IMR-90 (cell line): ENCODE measurements around the gene MAGEA1. TPM values are rescaled to one million over a fixed set of nuclear protein-coding genes. Genes with fewer than 3 reads are reported as not detected.

Experiments used
- ATAC-seq: fragments of 200-7000 bp; cut with Tn5 transposase; 2 replicates; pipeline ENCODE4 v1.9.1; 2020; ENCODE audit warnings: low read depth, mild to moderate bottlenecking, moderate library complexity
- BruUV-seq: library from RNA; stranded (reverse); fragments of 400-500 nt; replicated peaks from 2 replicates; lab custom pipeline; 2021; lab: Mats Ljungman, UMichigan
- CTCF ChIA-PET: fragments of 300-600 bp; formaldehyde crosslinking; extraction: SDS; loops from one replicate; lab custom pipeline; 2021; ENCODE audit warnings: antibody characterized with exemption; lab: Yijun Ruan, JAX
- POLR2A ChIA-PET: fragments of 300-600 bp; sonication (Branson Sonifier 250); formaldehyde crosslinking; loops from one replicate; lab custom pipeline; 2022; ENCODE audit warnings: antibody characterized with exemption; ENCODE audit not compliant: unreplicated experiment; lab: Charles Lee
- DNase-seq: peaks from one replicate; pipeline ENCODE4 v3.0.0; 2013
- H2AFZ ChIP-seq: replicated peaks from 2 replicates; pipeline ENCODE3; 2013; ENCODE audit warnings: low read length, mild to moderate bottlenecking; ENCODE audit not compliant: poor library complexity
- H2AK5ac ChIP-seq: 2 replicates; pipeline ENCODE4 v1.6.1; 2013; ENCODE audit warnings: low read depth, low read length, inconsistent platforms
- H2AK9ac ChIP-seq: replicated peaks from 2 replicates; pipeline ENCODE3; 2013; ENCODE audit warnings: mild to moderate bottlenecking, low read depth, low read length, moderate library complexity; ENCODE audit not compliant: poor library complexity
- H2BK120ac ChIP-seq: 2 replicates; pipeline ENCODE4 v1.6.1; 2013; ENCODE audit warnings: low read depth, low read length, inconsistent platforms
- H2BK15ac ChIP-seq: 3 replicates; pipeline ENCODE4 v1.6.1; 2013; ENCODE audit warnings: low read depth, low read length, inconsistent platforms
- H2BK20ac ChIP-seq: 2 replicates; pipeline ENCODE4 v1.6.1; 2013; ENCODE audit warnings: low read depth, mild to moderate bottlenecking, inconsistent platforms, low read length, moderate library complexity
- H2BK5ac ChIP-seq: 2 replicates; pipeline ENCODE4 v1.6.1; 2013; ENCODE audit warnings: mild to moderate bottlenecking, low read depth, low read length, inconsistent platforms; ENCODE audit not compliant: poor library complexity, severe bottlenecking
- H3K14ac ChIP-seq: replicated peaks from 2 replicates; pipeline ENCODE4 v1.6.1; 2013; ENCODE audit warnings: low read depth, low read length, inconsistent platforms
- H3K18ac ChIP-seq: 2 replicates; pipeline ENCODE4 v1.6.1; 2013; ENCODE audit warnings: low read depth, low read length, control low read depth
- H3K23ac ChIP-seq: 2 replicates; pipeline ENCODE4 v1.6.1; 2013; ENCODE audit warnings: low read depth, low read length, inconsistent platforms
- H3K27ac ChIP-seq: 2 replicates; pipeline ENCODE4 v1.5.1; 2013; ENCODE audit warnings: mild to moderate bottlenecking, control low read depth, low read length; ENCODE audit not compliant: insufficient read depth
- H3K27me3 ChIP-seq: 2 replicates; pipeline ENCODE4 v1.6.1; 2013; ENCODE audit warnings: low read length; ENCODE audit not compliant: control insufficient read depth, insufficient read depth
- H3K36me3 ChIP-seq: 2 replicates; pipeline ENCODE4 v1.6.1; 2013; ENCODE audit warnings: low read length, mixed read lengths; ENCODE audit not compliant: control insufficient read depth, insufficient read depth
- H3K4ac ChIP-seq: 2 replicates; pipeline ENCODE4 v1.6.1; 2013; ENCODE audit warnings: low read depth, low read length, inconsistent platforms
- H3K4me1 ChIP-seq: 2 replicates; pipeline ENCODE4 v1.6.1; 2013; ENCODE audit warnings: low read length, mixed read lengths; ENCODE audit not compliant: control insufficient read depth, insufficient read depth
- H3K4me2 ChIP-seq: 2 replicates; pipeline ENCODE4 v1.6.1; 2013; ENCODE audit warnings: low read depth, mild to moderate bottlenecking, control low read depth, low read length, moderate library complexity
- H3K4me3 ChIP-seq: 2 replicates; pipeline ENCODE4 v1.5.1; 2013; ENCODE audit warnings: low read depth, mild to moderate bottlenecking, control low read depth, low read length, moderate library complexity; ENCODE audit not compliant: insufficient read depth
- H3K56ac ChIP-seq: 2 replicates; pipeline ENCODE4 v1.6.1; 2013; ENCODE audit warnings: low read length, inconsistent platforms; ENCODE audit not compliant: insufficient read depth; ENCODE audit errors: extremely low read depth
- H3K79me1 ChIP-seq, 2 experiments: 2 replicates each; pipeline ENCODE4 v1.6.1; 2013; ENCODE audit warnings: low read length in 2 of 2, inconsistent platforms in 1 of 2, low read depth in 1 of 2
- H3K9ac ChIP-seq: 2 replicates; pipeline ENCODE4 v1.6.1; 2013; ENCODE audit warnings: low read depth, low read length, control low read depth
- H3K9me1 ChIP-seq: 2 replicates; pipeline ENCODE4 v1.6.1; 2013; ENCODE audit warnings: low read length, inconsistent platforms; ENCODE audit not compliant: insufficient read depth
- H3K9me3 ChIP-seq: 2 replicates; pipeline ENCODE4 v1.6.1; 2013; ENCODE audit warnings: low read length; ENCODE audit not compliant: control insufficient read depth, insufficient read depth
- H4K20me1 ChIP-seq: 2 replicates; pipeline ENCODE4 v1.6.1; 2013; ENCODE audit warnings: low read length, inconsistent platforms; ENCODE audit not compliant: insufficient read depth
- H4K5ac ChIP-seq: 2 replicates; pipeline ENCODE4 v1.6.1; 2013; ENCODE audit warnings: mild to moderate bottlenecking, low read depth, low read length, control low read depth
- H4K8ac ChIP-seq, 2 experiments: 2 replicates each; pipeline ENCODE4 v1.6.1; 2013; ENCODE audit warnings: low read depth in 2 of 2, low read length in 2 of 2, control low read depth in 1 of 2, inconsistent platforms in 1 of 2
- H4K91ac ChIP-seq: 2 replicates; pipeline ENCODE4 v1.6.1; 2013; ENCODE audit warnings: low read depth, low read length, inconsistent platforms; ENCODE audit not compliant: insufficient read depth
- BHLHE40 ChIP-seq: fragments of 150-350 bp; IDR thresholded peaks from 2 replicates; pipeline ENCODE4 v1.6.1; 2016; ENCODE audit warnings: mild to moderate bottlenecking, low read depth, low read length
- CEBPB ChIP-seq: IDR thresholded peaks from 2 replicates; pipeline ENCODE4 v1.6.1; 2012; ENCODE audit warnings: low read depth, low read length, improper control_type of control experiment
- CHD1 ChIP-seq: IDR thresholded peaks from 2 replicates; pipeline ENCODE4 v1.6.1; 2012; ENCODE audit warnings: low read depth, low read length, improper control_type of control experiment
- CTCF ChIP-seq: conservative IDR thresholded peaks from 2 replicates; pipeline ENCODE4 v1.5.1; 2012; ENCODE audit warnings: mild to moderate bottlenecking, low read depth, low read length, improper control_type of control experiment
- ELK1 ChIP-seq: fragments of 150-350 bp; IDR thresholded peaks from 2 replicates; pipeline ENCODE4 v1.6.1; 2016; ENCODE audit warnings: low read depth, mild to moderate bottlenecking, low read length, moderate library complexity, borderline replicate concordance
- FOS ChIP-seq: fragments of 150-350 bp; IDR thresholded peaks from 2 replicates; pipeline ENCODE4 v1.6.1; 2016; ENCODE audit warnings: low read depth, low read length
- MAFK ChIP-seq: IDR thresholded peaks from 2 replicates; pipeline ENCODE4 v1.6.1; 2012; ENCODE audit warnings: low read depth, low read length, improper control_type of control experiment
- MAZ ChIP-seq: IDR thresholded peaks from 2 replicates; pipeline ENCODE4 v1.6.1; 2012; ENCODE audit warnings: low read depth, mild to moderate bottlenecking, low read length, improper control_type of control experiment, moderate library complexity, borderline replicate concordance
- MXI1 ChIP-seq: IDR thresholded peaks from 2 replicates; pipeline ENCODE4 v1.6.1; 2012; ENCODE audit warnings: low read depth, mild to moderate bottlenecking, low read length, moderate library complexity, borderline replicate concordance
- NFE2L2 ChIP-seq: fragments of 150-350 bp; IDR thresholded peaks from 2 replicates; pipeline ENCODE4 v1.6.1; 2016; ENCODE audit warnings: low read depth, mild to moderate bottlenecking, low read length
- POLR2A ChIP-seq: IDR thresholded peaks from 2 replicates; pipeline ENCODE4 v1.6.1; 2012; ENCODE audit warnings: mild to moderate bottlenecking, low read depth, low read length
- RAD21 ChIP-seq: IDR thresholded peaks from 2 replicates; pipeline ENCODE4 v1.6.1; 2012; ENCODE audit warnings: low read length, improper control_type of control experiment
- RCOR1 ChIP-seq: IDR thresholded peaks from 2 replicates; pipeline ENCODE4 v1.6.1; 2012; ENCODE audit warnings: mild to moderate bottlenecking, low read length, improper control_type of control experiment; ENCODE audit not compliant: insufficient replicate concordance
- RFX5 ChIP-seq: IDR thresholded peaks from 2 replicates; pipeline ENCODE4 v1.8.0; 2012; ENCODE audit warnings: low read depth, mild to moderate bottlenecking, low read length, moderate library complexity
- SMC3 ChIP-seq: fragments of 150-350 bp; IDR thresholded peaks from 2 replicates; pipeline ENCODE4 v1.6.1; 2016; ENCODE audit warnings: low read depth, mild to moderate bottlenecking, antibody characterized with exemption, low read length, moderate library complexity
- USF2 ChIP-seq: fragments of 150-350 bp; IDR thresholded peaks from 2 replicates; pipeline ENCODE4 v1.6.1; 2017; ENCODE audit warnings: mild to moderate bottlenecking, antibody characterized with exemption, low read length, low read depth
- WGBS, 2 experiments: methylation state at CpG; one replicate each; pipeline versions ENCODE4 v1.1.5 to v1.1.7; 2013; ENCODE audit warnings: missing lambda C conversion rate in 2 of 2; ENCODE audit not compliant: insufficient read length in 1 of 2; ENCODE audit errors: extremely low coverage in 2 of 2; 5-methylcytosine and 5-hydroxymethylcytosine counted together
- dilution Hi-C: fragments of 300-500 bp; cut with HindIII; formaldehyde crosslinking; loops from one replicate; pipeline ENCODE4 v1.14.3; 2018; ENCODE audit warnings: low sequenced_read_pairs; ENCODE audit not compliant: unreplicated experiment
- in situ Hi-C: fragments of 300-500 bp; cut with MboI; formaldehyde crosslinking; loops from 3 replicates; pipeline ENCODE4 v1.14.3; 2019; ENCODE audit warnings: low sequenced_read_pairs, inconsistent platforms, mixed read lengths
- intact Hi-C: fragments of 100-400 bp; cut with micrococcal nuclease; formaldehyde crosslinking; loops from 2 replicates; pipeline ENCODE4 v1.10.0; 2022
- polyA plus RNA-seq, 3 experiments: library from polyadenylated mRNA; depleted of rRNA; stranded (reverse); fragments of >200 nt; gene quantifications; 2 replicates each; pipeline ENCODE4 v1.2.3, GENCODE V29; 2012; ENCODE audit warnings: low replicate concordance in 1 of 3
- total RNA-seq: library from RNA; depleted of rRNA; stranded (reverse); fragments of >200 nt; gene quantifications from 2 replicates; pipeline ENCODE4 v1.2.3, GENCODE V29; 2012

MAGEA1 gene
- total and polyA plus RNA-seq, 2 of the 4 experiments (the other 2 are of a cell fraction), result not detected

- no peak overlapping the region for H2BK120ac ChIP-seq
- H4K5ac ChIP-seq, result no peak overlapping the region
- no peak overlapping the region for H3K4me2 ChIP-seq
- no peak overlapping the region for H3K4ac ChIP-seq
- H3K36me3 ChIP-seq, result no peaks in the 10 kb centered on the region
- no peaks in the 10 kb centered on the region for H3K9me1 ChIP-seq
- no peak overlapping the region for H3K27ac ChIP-seq
- H3K18ac ChIP-seq, result no peak overlapping the region
- in situ Hi-C loops (no loop called here), intact Hi-C loops (no loop called here), dilution Hi-C loops (no loop called here)
- H2AK9ac ChIP-seq, result no peak overlapping the region
- no peak overlapping the region for H2BK15ac ChIP-seq
- ATAC-seq (no peak), DNase-seq (no peak)
- H2AK5ac ChIP-seq, result no peak overlapping the region
- H3K79me1 ChIP-seq, result no peaks in the 10 kb centered on the region
- no peak overlapping the region for H2BK20ac ChIP-seq
- TF ChIP-seq RAD21 (no peak), MAZ (no peak), ELK1 (no peak), CEBPB (no peak), RCOR1 (no peak), NFE2L2 (no peak), FOS (no peak), POLR2A (no peak), SMC3 (no peak), MXI1 (no peak), CHD1 (no peak), RFX5 (no peak), MAFK (no peak), BHLHE40 (no peak), CTCF (no peak), USF2 (no peak)
- H2AFZ ChIP-seq, result no peak overlapping the region
- ChIA-PET POLR2A (no interaction called here), CTCF (no interaction called here)
- H3K23ac ChIP-seq, result no peak overlapping the region
- H4K8ac ChIP-seq, result no peak overlapping the region
- no peak overlapping the region for H3K14ac ChIP-seq
- H3K4me1 ChIP-seq, result no peaks in the 10 kb centered on the region
- WGBS, 2 experiments, result no CpG with 5 or more reads among the region's 3 CpGs
- no peaks in the 10 kb centered on the region for H4K20me1 ChIP-seq
- no peak overlapping the region for H2BK5ac ChIP-seq
- BruUV-seq, result no TSS peak
- no peaks in the 10 kb centered on the region; the same call in none of the 2 replicates for H3K27me3 ChIP-seq
- H3K4me3 ChIP-seq, result no peak overlapping the region
- no peaks in the 10 kb centered on the region for H3K9me3 ChIP-seq
- no peak overlapping the region for H3K56ac ChIP-seq
- H3K9ac ChIP-seq, result no peak overlapping the region
- no peak overlapping the region for H4K91ac ChIP-seq
These were observed 30.3 kb downstream of the MAGEA1 start for GRCh38 chrX:153209347-153209746.
